Endothelial cell of umbilical vein (primary cell): ENCODE results near the gene EHF. TPM values are rescaled to one million over a fixed set of nuclear protein-coding genes. Genes with fewer than 3 reads are reported as not detected.

Experiments
- BruUV-seq: library from RNA; stranded (reverse); fragments of 400-500 nt; replicated peaks from 2 replicates; lab custom pipeline; 2021; lab: Mats Ljungman, UMichigan
- CTCF ChIA-PET: fragments of 300-600, 350-600 bp; sonication (Branson Sonifier 250); formaldehyde crosslinking; loops from one replicate; lab custom pipeline; 2021; ENCODE audit warnings: antibody characterized with exemption, inconsistent platforms; lab: Charles Lee
- POLR2A ChIA-PET: fragments of 300-600, 350-600 bp; sonication (Branson Sonifier 250); formaldehyde crosslinking; loops from one replicate; lab custom pipeline; 2021; ENCODE audit warnings: antibody characterized with exemption, inconsistent platforms; lab: Charles Lee
- DNase-seq: peaks from one replicate; pipeline ENCODE4 v3.0.0-alpha.2; 2011; ENCODE audit warnings: low read depth, low spot score
- FAIRE-seq: peaks from 2 replicates; lab custom pipeline; 2011; peaks lifted over from hg19 to GRCh38; lab: Jason Lieb, UNC
- H2AFZ ChIP-seq: 2 replicates; pipeline ENCODE4 v1.6.0; 2012; ENCODE audit warnings: low read depth, low read length, control low read depth, inconsistent platforms
- H3K27ac ChIP-seq: 2 replicates; pipeline ENCODE4 v1.5.1; 2011; ENCODE audit warnings: low read depth, mild to moderate bottlenecking, control low read depth, low read length, moderate library complexity; ENCODE audit not compliant: insufficient read depth
- H3K27me3 ChIP-seq, 2 experiments: 2 replicates each; pipeline versions ENCODE4 v1.6.0 to v1.6.1; 2011; ENCODE audit warnings: low read length in 2 of 2, mixed read lengths in 1 of 2; ENCODE audit not compliant: control insufficient read depth in 2 of 2, insufficient read depth in 2 of 2
- H3K36me3 ChIP-seq, 2 experiments: 2 replicates in 1 of 2; 3 replicates in 1 of 2; pipeline ENCODE4 v1.5.1; 2011; ENCODE audit warnings: low read length in 2 of 2, mild to moderate bottlenecking in 1 of 2, moderate library complexity in 1 of 2; ENCODE audit not compliant: control insufficient read depth in 2 of 2, insufficient read depth in 2 of 2; ENCODE audit errors: extremely low read depth in 1 of 2
- H3K4me1 ChIP-seq: 3 replicates; pipeline ENCODE4 v1.5.1; 2011; ENCODE audit warnings: mild to moderate bottlenecking, low read length; ENCODE audit not compliant: control insufficient read depth, insufficient read depth; ENCODE audit errors: extremely low read depth
- H3K4me2 ChIP-seq: 2 replicates; pipeline ENCODE4 v1.6.1; 2011; ENCODE audit warnings: low read length, control low read depth, mixed read lengths; ENCODE audit not compliant: insufficient read depth
- H3K4me3 ChIP-seq, 3 experiments: fragments of 200-600 bp in 1 of 3; sonication (generic), shearing (Covaris generic) in 1 of 3; replicated peaks in 1 of 3; 2 replicates each; pipeline ENCODE4 v1.5.1; 2011 to 2016; ENCODE audit warnings: control low read depth in 3 of 3, low read length in 3 of 3, mild to moderate bottlenecking in 2 of 3, inconsistent platforms in 1 of 3, low read depth in 1 of 3, moderate library complexity in 1 of 3; ENCODE audit not compliant: insufficient read depth in 1 of 3
- H3K79me2 ChIP-seq: 2 replicates; pipeline ENCODE4 v1.6.0; 2012; ENCODE audit warnings: low read length, inconsistent platforms; ENCODE audit not compliant: control insufficient read depth, insufficient read depth
- H3K9ac ChIP-seq: replicated peaks from 2 replicates; pipeline ENCODE3; 2011; ENCODE audit warnings: low read length, control low read depth; ENCODE audit not compliant: insufficient read depth; ENCODE audit errors: extremely low read depth
- H3K9me1 ChIP-seq: replicated peaks from 3 replicates; pipeline ENCODE4 v1.6.0; 2011; ENCODE audit warnings: mild to moderate bottlenecking, low read length; ENCODE audit not compliant: control insufficient read depth, insufficient read depth; ENCODE audit errors: extremely low read depth
- H3K9me3 ChIP-seq: replicated peaks from 2 replicates; pipeline ENCODE4 v1.5.1; 2012; ENCODE audit warnings: low read length, inconsistent platforms; ENCODE audit not compliant: control insufficient read depth, insufficient read depth
- H4K20me1 ChIP-seq: replicated peaks from 2 replicates; pipeline ENCODE3; 2011; ENCODE audit warnings: mild to moderate bottlenecking, low read length; ENCODE audit not compliant: control insufficient read depth, insufficient read depth; ENCODE audit errors: extremely low read depth
- EZH2 ChIP-seq: IDR thresholded peaks from 2 replicates; pipeline ENCODE4 v1.6.1; 2012; ENCODE audit warnings: borderline replicate concordance, low read depth, mild to moderate bottlenecking, moderate library complexity, low read length, inconsistent platforms; ENCODE audit not compliant: severe bottlenecking
- FOS ChIP-seq: IDR thresholded peaks from 2 replicates; pipeline ENCODE4 v1.6.1; 2011; ENCODE audit warnings: mild to moderate bottlenecking, low read length, moderate library complexity, borderline replicate concordance; ENCODE audit not compliant: insufficient read depth
- GATA2 ChIP-seq: IDR thresholded peaks from 2 replicates; pipeline ENCODE4 v1.7.0; 2011; ENCODE audit warnings: low read depth, mild to moderate bottlenecking, moderate library complexity, mixed read lengths, low read length; ENCODE audit not compliant: insufficient read length, insufficient read depth
- JUN ChIP-seq: IDR thresholded peaks from 2 replicates; pipeline ENCODE4 v1.6.1; 2011; ENCODE audit warnings: borderline replicate concordance, low read depth; ENCODE audit not compliant: insufficient read length, insufficient read depth
- MYC ChIP-seq: IDR thresholded peaks from one replicate; pipeline ENCODE4 v1.6.1; 2011; ENCODE audit warnings: mild to moderate bottlenecking, low read depth, low read length
- POLR2A ChIP-seq: IDR thresholded peaks from 2 replicates; pipeline ENCODE4 v1.6.1; 2012; ENCODE audit warnings: low read depth, mild to moderate bottlenecking, control low read depth, low read length
- POLR2AphosphoS5 ChIP-seq: IDR thresholded peaks from 2 replicates; pipeline ENCODE4 v1.6.1; 2012; ENCODE audit warnings: low read depth, mild to moderate bottlenecking, control low read depth, low read length, moderate library complexity; ENCODE audit not compliant: insufficient read depth
- dilution Hi-C: fragments of 300-500 bp; cut with MboI; formaldehyde crosslinking; loops from one replicate; pipeline ENCODE4 v1.15.0; 2019; ENCODE audit warnings: low sequenced_read_pairs; ENCODE audit not compliant: extremely low pct_ligation_motif_present
- intact Hi-C: fragments of 100-400 bp; cut with micrococcal nuclease; formaldehyde crosslinking; loops from one replicate; pipeline ENCODE4 v1.10.0; 2022
- polyA plus RNA-seq, 4 experiments: library from polyadenylated mRNA; depleted of rRNA in 3 of 4; stranded (reverse) in 3 of 4; unstranded in 1 of 4; fragments of >200 nt; gene quantifications; 2 replicates each; pipeline versions ENCODE4 v1.2.1 to v1.2.3, GENCODE V29; 2011 to 2012; ENCODE audit warnings: missing spikeins in 1 of 4
- total RNA-seq: library from RNA; stranded (reverse); gene quantifications from 2 replicates; pipeline ENCODE4 v1.2.3, GENCODE V29; 2021
- TF ChIP-seq, protein P1 (sequence below): IDR thresholded peaks from 2 replicates; pipeline ENCODE4 v1.6.1; 2011; ENCODE audit not compliant: insufficient read depth, insufficient read length
- TF ChIP-seq, protein P2 (sequence below), 2 donors: IDR thresholded peaks; 1 replicate in 1 of 2; 2 replicates in 1 of 2; pipeline ENCODE4 v1.5.1; 2011; ENCODE audit warnings: low read length in 2 of 2, mild to moderate bottlenecking in 2 of 2, moderate library complexity in 2 of 2, control low read depth in 1 of 2, inconsistent platforms in 1 of 2, low read depth in 1 of 2; ENCODE audit not compliant: insufficient read depth in 1 of 2; ENCODE audit errors: extremely low read depth in 1 of 2

EHF gene
- total and polyA plus RNA-seq, 2 donors (not counting 3 experiments of a cell fraction or from before 2014, with no cell fraction given) = not detected

DNA sequence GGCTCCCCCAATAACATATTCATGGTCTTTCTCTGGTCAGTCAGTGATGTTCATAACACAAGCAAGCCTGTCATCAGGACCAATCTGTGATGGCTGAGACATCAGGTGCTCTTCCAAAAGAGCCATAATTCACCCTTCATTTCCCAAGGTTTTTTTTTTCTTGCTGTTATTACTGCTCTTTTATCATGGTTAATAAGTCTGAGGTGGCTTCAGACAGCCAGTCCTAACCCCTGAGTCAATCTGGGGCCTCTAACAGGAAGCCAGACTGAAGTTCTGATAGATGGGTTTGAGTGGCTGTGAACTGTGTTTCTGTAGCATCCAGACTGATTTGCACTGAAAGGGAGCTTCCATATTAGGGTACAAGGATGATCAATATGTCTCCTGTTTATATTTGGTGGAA, 8.8 kb downstream of the EHF start:
- Histone ChIP-seq H3K4me1 (no peaks in the 10 kb centered on the region), H3K9ac (no peak overlapping the region), H4K20me1 (no peaks in the 10 kb centered on the region), H3K9me1 (no peaks in the 10 kb centered on the region), H3K79me2 (no peaks in the 10 kb centered on the region), H3K27ac (no peak overlapping the region), H3K36me3 (no peaks in the 10 kb centered on the region), H3K4me2 (no peak overlapping the region), H3K27me3 (peaks cover 0 to 3% of the 10 kb centered on the region in 2 experiments), H2AFZ (no peak overlapping the region), H3K9me3 (no peaks in the 10 kb centered on the region), H3K4me3 (no peak overlapping the region)
- FAIRE-seq (no peak), DNase-seq (no peak)
- intact Hi-C loops = no loop called here
- dilution Hi-C loops = no loop called here
- no TSS peak for BruUV-seq
- CTCF ChIA-PET = interaction anchor here (0.9 kb wide), 1 partner anchor 12 kb away, joined by 4 read pairs; no protein-coding TSS in a partner anchor
- POLR2A ChIA-PET = no interaction called here
- TF ChIP-seq POLR2A = no peak
- no peak for TF ChIP-seq FOS
- TF ChIP-seq, protein P1, sequence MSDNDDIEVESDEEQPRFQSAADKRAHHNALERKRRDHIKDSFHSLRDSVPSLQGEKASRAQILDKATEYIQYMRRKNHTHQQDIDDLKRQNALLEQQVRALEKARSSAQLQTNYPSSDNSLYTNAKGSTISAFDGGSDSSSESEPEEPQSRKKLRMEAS = no peak
- TF ChIP-seq EZH2 = no peak
- no peak for TF ChIP-seq JUN
- no peak for TF ChIP-seq MYC
- TF ChIP-seq, protein P2, sequence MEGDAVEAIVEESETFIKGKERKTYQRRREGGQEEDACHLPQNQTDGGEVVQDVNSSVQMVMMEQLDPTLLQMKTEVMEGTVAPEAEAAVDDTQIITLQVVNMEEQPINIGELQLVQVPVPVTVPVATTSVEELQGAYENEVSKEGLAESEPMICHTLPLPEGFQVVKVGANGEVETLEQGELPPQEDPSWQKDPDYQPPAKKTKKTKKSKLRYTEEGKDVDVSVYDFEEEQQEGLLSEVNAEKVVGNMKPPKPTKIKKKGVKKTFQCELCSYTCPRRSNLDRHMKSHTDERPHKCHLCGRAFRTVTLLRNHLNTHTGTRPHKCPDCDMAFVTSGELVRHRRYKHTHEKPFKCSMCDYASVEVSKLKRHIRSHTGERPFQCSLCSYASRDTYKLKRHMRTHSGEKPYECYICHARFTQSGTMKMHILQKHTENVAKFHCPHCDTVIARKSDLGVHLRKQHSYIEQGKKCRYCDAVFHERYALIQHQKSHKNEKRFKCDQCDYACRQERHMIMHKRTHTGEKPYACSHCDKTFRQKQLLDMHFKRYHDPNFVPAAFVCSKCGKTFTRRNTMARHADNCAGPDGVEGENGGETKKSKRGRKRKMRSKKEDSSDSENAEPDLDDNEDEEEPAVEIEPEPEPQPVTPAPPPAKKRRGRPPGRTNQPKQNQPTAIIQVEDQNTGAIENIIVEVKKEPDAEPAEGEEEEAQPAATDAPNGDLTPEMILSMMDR (IDR thresholded peaks at IDR 0.05; ENCODE audit: extremely low read depth in 1 of 2, insufficient read depth in 1 of 2, low read depth in 1 of 2, low read length in 2 of 2) = no peak
- no peak for TF ChIP-seq GATA2
- TF ChIP-seq POLR2AphosphoS5 = no peak
